Measurements from ENCODE around the gene RNF186. TPM values are rescaled to one million over a fixed set of nuclear protein-coding genes. Genes with fewer than 3 reads are reported as not detected.

The RNF186 gene
- total and polyA plus RNA-seq, 8 donors: 0.62 to 117 TPM; not detected in 6

GRCh38 chr1:19844731-19845495, 29.8 kb upstream of the RNF186 start:
- WGBS, 5 donors: 36 to 45% (median 43%) methylated on average over 11 of the region's 11 CpGs
- no peaks in the 10 kb centered on the region for H3K36me3 ChIP-seq
- H3K27ac ChIP-seq: no peak overlapping the region
- H3K4me3 ChIP-seq: no peak overlapping the region
- intact Hi-C loops (cut with DNase I; ENCODE audit: low total_unique reads): no loop called here
- TF ChIP-seq POLR2AphosphoS5 (IDR thresholded peaks at IDR 0.05): no peak
- TF ChIP-seq EP300 (IDR thresholded peaks at IDR 0.05): no peak
- no peak for TF ChIP-seq POLR2A (IDR thresholded peaks at IDR 0.05)
- TF ChIP-seq, protein P1, sequence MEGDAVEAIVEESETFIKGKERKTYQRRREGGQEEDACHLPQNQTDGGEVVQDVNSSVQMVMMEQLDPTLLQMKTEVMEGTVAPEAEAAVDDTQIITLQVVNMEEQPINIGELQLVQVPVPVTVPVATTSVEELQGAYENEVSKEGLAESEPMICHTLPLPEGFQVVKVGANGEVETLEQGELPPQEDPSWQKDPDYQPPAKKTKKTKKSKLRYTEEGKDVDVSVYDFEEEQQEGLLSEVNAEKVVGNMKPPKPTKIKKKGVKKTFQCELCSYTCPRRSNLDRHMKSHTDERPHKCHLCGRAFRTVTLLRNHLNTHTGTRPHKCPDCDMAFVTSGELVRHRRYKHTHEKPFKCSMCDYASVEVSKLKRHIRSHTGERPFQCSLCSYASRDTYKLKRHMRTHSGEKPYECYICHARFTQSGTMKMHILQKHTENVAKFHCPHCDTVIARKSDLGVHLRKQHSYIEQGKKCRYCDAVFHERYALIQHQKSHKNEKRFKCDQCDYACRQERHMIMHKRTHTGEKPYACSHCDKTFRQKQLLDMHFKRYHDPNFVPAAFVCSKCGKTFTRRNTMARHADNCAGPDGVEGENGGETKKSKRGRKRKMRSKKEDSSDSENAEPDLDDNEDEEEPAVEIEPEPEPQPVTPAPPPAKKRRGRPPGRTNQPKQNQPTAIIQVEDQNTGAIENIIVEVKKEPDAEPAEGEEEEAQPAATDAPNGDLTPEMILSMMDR (IDR thresholded peaks at IDR 0.05): no peak
- DNase-seq: peak in 1 of 2 donors; percentile 25
- peaks cover 0 to 6% (median 0%) of the 10 kb centered on the region in 3 donors for H3K27me3 ChIP-seq
- no peaks in the 10 kb centered on the region for H3K9me3 ChIP-seq
- H3K4me1 ChIP-seq: no peaks in the 10 kb centered on the region

DNA sequence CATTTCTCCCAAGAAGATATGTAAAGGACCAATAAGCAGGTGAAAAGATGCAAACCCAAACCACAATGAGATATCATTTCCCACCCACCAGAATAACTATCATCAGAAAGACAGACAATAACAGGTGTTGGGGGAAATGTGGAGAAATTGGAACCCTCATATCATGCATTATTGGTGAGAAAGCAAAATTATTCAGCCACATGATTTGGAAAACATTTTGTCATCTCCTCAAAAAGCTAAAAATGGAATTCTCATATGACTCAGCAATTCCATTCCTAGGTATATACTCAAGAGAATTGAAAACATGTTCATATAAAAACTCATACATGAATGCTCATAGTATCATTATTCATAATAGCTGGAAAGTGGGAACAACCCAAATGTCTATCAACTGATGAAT, 25.1 kb upstream of the RNF186 start:
- Histone ChIP-seq H3K36me3 (no peaks in the 10 kb centered on the region), H3K27ac (no peak overlapping the region), H3K4me1 (no peaks in the 10 kb centered on the region), H3K27me3 (no peaks in the 10 kb centered on the region), H3K4me3 (no peak overlapping the region), H3K9me3 (no peaks in the 10 kb centered on the region)
- TF ChIP-seq, protein P1 (IDR thresholded peaks at IDR 0.05): no peak
- TF ChIP-seq POLR2AphosphoS5 (IDR thresholded peaks at IDR 0.05): no peak
- TF ChIP-seq POLR2A (IDR thresholded peaks at IDR 0.05): no peak
- TF ChIP-seq EP300 (IDR thresholded peaks at IDR 0.05): no peak
- DNase-seq: no peak
- intact Hi-C loops (cut with DNase I; ENCODE audit: low total_unique reads): no loop called here

GRCh38 chr1:19837866-19838265, 22.8 kb upstream of the RNF186 start:
- Histone ChIP-seq H3K36me3 (no peaks in the 10 kb centered on the region), H3K27ac (no peak overlapping the region), H3K4me1 (no peaks in the 10 kb centered on the region), H3K9me3 (no peaks in the 10 kb centered on the region), H3K27me3 (no peaks in the 10 kb centered on the region), H3K4me3 (no peak overlapping the region)
- DNase-seq: no peak
- 54 to 71% (median 64%) methylated on average over 2 of the region's 2 CpGs for WGBS, 5 donors
- intact Hi-C loops (cut with DNase I; ENCODE audit: low total_unique reads): no loop called here
- TF ChIP-seq POLR2A (IDR thresholded peaks at IDR 0.05) (no peak), POLR2AphosphoS5 (IDR thresholded peaks at IDR 0.05) (no peak), EP300 (IDR thresholded peaks at IDR 0.05) (no peak)
- TF ChIP-seq, protein P1 (IDR thresholded peaks at IDR 0.05): no peak

- intact Hi-C loops (cut with DNase I; ENCODE audit: low total_unique reads): no loop called here
- DNase-seq: no peak
- Histone ChIP-seq H3K27me3 (no peaks in the 10 kb centered on the region), H3K4me1 (no peaks in the 10 kb centered on the region), H3K27ac (no peak overlapping the region), H3K9me3 (peaks cover 0 to 7% (median 0%) of the 10 kb centered on the region in 4 donors), H3K4me3 (no peak overlapping the region), H3K36me3 (no peaks in the 10 kb centered on the region)
- WGBS, 5 donors: 87 to 95% (median 91%) methylated on average over 4 of the region's 4 CpGs
- TF ChIP-seq, protein P1 (IDR thresholded peaks at IDR 0.05): no peak
Observed at GRCh38 chr1:19835578-19835977, 20.5 kb upstream of the RNF186 start.

All from stomach (tissue), 9 donors.